GM12878 (cell line): ENCODE measurements around the gene GP2. TPM values are rescaled to one million over a fixed set of nuclear protein-coding genes. Genes with fewer than 3 reads are reported as not detected.

ENCODE experiments used
- ATAC-seq: fragments of 200-7000 bp; cut with Tn5 transposase; 3 replicates; pipeline ENCODE4 v1.9.1; 2020; ENCODE audit warnings: mild to moderate bottlenecking, moderate library complexity
- BruUV-seq: library from RNA; stranded (reverse); fragments of 400-500 nt; replicated peaks from 2 replicates; lab custom pipeline; 2021; lab: Mats Ljungman, UMichigan
- CTCF ChIA-PET: fragments of 300-600 bp; sonication (Branson Sonifier 250); formaldehyde crosslinking; extraction: SDS; loops from one replicate; lab custom pipeline; 2021; ENCODE audit warnings: inconsistent platforms; lab: Yijun Ruan, JAX
- POLR2A ChIA-PET: fragments of 350-600 bp; formaldehyde crosslinking; extraction: SDS; loops from one replicate; lab custom pipeline; 2021; ENCODE audit warnings: inconsistent platforms; lab: Charles Lee
- RAD21 ChIA-PET: fragments of 300-600 bp; sonication (Branson Sonifier 250); formaldehyde crosslinking; loops from one replicate; lab custom pipeline; 2023; ENCODE audit warnings: antibody characterized with exemption; ENCODE audit not compliant: unreplicated experiment; lab: Charles Lee
- SMC1A ChIA-PET: fragments of 300-600 bp; sonication (Branson Sonifier 250); formaldehyde crosslinking; loops from one replicate; lab custom pipeline; 2023; ENCODE audit not compliant: unreplicated experiment, uncharacterized antibody; lab: Charles Lee
- DNase-seq: peaks from one replicate; pipeline ENCODE4 v3.0.0-alpha.2; 2011; ENCODE audit warnings: low read depth, low spot score
- FAIRE-seq: peaks from 3 replicates; lab custom pipeline; 2011; peaks lifted over from hg19 to GRCh38; lab: Jason Lieb, UNC
- H2AFZ ChIP-seq: 2 replicates; pipeline ENCODE4 v1.6.0; 2011; ENCODE audit warnings: low read depth, low read length, control low read depth; ENCODE audit not compliant: control insufficient read depth
- H3K27ac ChIP-seq: 2 replicates; pipeline ENCODE4 v1.5.1; 2011; ENCODE audit warnings: control low read depth; ENCODE audit not compliant: control insufficient read depth, insufficient read depth
- H3K27me3 ChIP-seq, 2 experiments: replicated peaks in 1 of 2; 2 replicates each; pipeline versions ENCODE4 v1.6.0 to v1.6.1; 2011; ENCODE audit warnings: low read length in 1 of 2; ENCODE audit not compliant: control insufficient read depth in 2 of 2, insufficient read depth in 2 of 2
- H3K36me3 ChIP-seq, 2 experiments: 2 replicates each; pipeline ENCODE4 v1.5.1; 2011; ENCODE audit warnings: low read length in 1 of 2; ENCODE audit not compliant: control insufficient read depth in 2 of 2, insufficient read depth in 2 of 2
- H3K4me1 ChIP-seq: 2 replicates; pipeline ENCODE4 v1.6.1; 2011; ENCODE audit warnings: mild to moderate bottlenecking, low read length, moderate library complexity, mixed read lengths; ENCODE audit not compliant: control insufficient read depth, insufficient read depth
- H3K4me2 ChIP-seq: 2 replicates; pipeline ENCODE4 v1.6.0; 2011; ENCODE audit warnings: control low read depth; ENCODE audit not compliant: control insufficient read depth, insufficient read depth
- H3K4me3 ChIP-seq: fragments of 200-600 bp; sonication (generic); 2 replicates; pipeline ENCODE4 v1.5.1; 2016
- H3K79me2 ChIP-seq: 2 replicates; pipeline ENCODE4 v1.6.0; 2011; ENCODE audit warnings: low read length; ENCODE audit not compliant: control insufficient read depth, insufficient read depth
- H3K9ac ChIP-seq: 2 replicates; pipeline ENCODE4 v1.8.0; 2011; ENCODE audit warnings: low read length, control low read depth, mixed read lengths; ENCODE audit not compliant: control insufficient read depth, insufficient read depth
- H3K9me3 ChIP-seq: replicated peaks from 3 replicates; pipeline ENCODE4 v1.5.1; 2011; ENCODE audit warnings: mild to moderate bottlenecking, low read length; ENCODE audit not compliant: control insufficient read depth, insufficient read depth
- H4K20me1 ChIP-seq: 2 replicates; pipeline ENCODE4 v1.6.0; 2011; ENCODE audit not compliant: control insufficient read depth, insufficient read depth
- ATF7 ChIP-seq: fragments of 450-650 bp; IDR thresholded peaks from 2 replicates; pipeline ENCODE4 v1.6.1; 2016; ENCODE audit warnings: low read depth, mild to moderate bottlenecking
- CBX3 ChIP-seq: fragments of 200-600 bp; sonication (generic); IDR thresholded peaks from 2 replicates; pipeline ENCODE4 v1.6.1; 2016; ENCODE audit warnings: low read depth, borderline replicate concordance
- CEBPB ChIP-seq, 2 experiments: fragments of 150-350 bp in 1 of 2; IDR thresholded peaks; 2 replicates each; pipeline ENCODE4 v1.6.1; 2012 to 2014; ENCODE audit warnings: low read depth in 2 of 2, low read length in 2 of 2, borderline replicate concordance in 1 of 2, inconsistent platforms in 1 of 2
- CHD2 ChIP-seq: IDR thresholded peaks from 2 replicates; pipeline ENCODE4 v1.6.1; 2011; ENCODE audit warnings: low read depth, low read length, improper control_type of control experiment, borderline replicate concordance
- NFXL1 ChIP-seq: fragments of 450-650 bp; IDR thresholded peaks from 2 replicates; pipeline ENCODE4 v1.6.1; 2017; ENCODE audit warnings: antibody characterized with exemption, mild to moderate bottlenecking, borderline replicate concordance
- PAX8 ChIP-seq: fragments of 450-650 bp; IDR thresholded peaks from 2 replicates; pipeline ENCODE4 v1.6.1; 2017; ENCODE audit warnings: mild to moderate bottlenecking, moderate library complexity
- ZNF24 ChIP-seq: fragments of 450-650 bp; IDR thresholded peaks from 2 replicates; pipeline ENCODE4 v1.6.1; 2017; ENCODE audit warnings: antibody characterized with exemption, mild to moderate bottlenecking
- WGBS: methylation state at CpG from one replicate; pipeline ENCODE4 v1.1.6; 2016; ENCODE audit warnings: low lambda C conversion rate; ENCODE audit not compliant: insufficient replicate concordance, insufficient coverage; ENCODE audit errors: missing lambda C conversion rate; 5-methylcytosine and 5-hydroxymethylcytosine counted together
- in situ Hi-C: fragments of 300-500 bp; cut with MboI; formaldehyde crosslinking; loops from 9 replicates; pipeline ENCODE4 v1.14.3; 2018; ENCODE audit warnings: mixed read lengths
- intact Hi-C: fragments of 100-400 bp; cut with micrococcal nuclease; formaldehyde crosslinking; loops from one replicate; pipeline ENCODE4 v1.14.2; 2022; ENCODE audit not compliant: unreplicated experiment
- polyA plus RNA-seq, 11 experiments: library from polyadenylated mRNA; depleted of rRNA in 4 of 11; unstranded in 6 of 11; stranded (reverse) in 5 of 11; fragments of >200 nt; fragmentation: Nextera tagmentation in 4 of 11; fragmentation: Illumina TruSeq in 1 of 11; extraction: Ambion mirVana in 4 of 11; extraction: Trizol in 1 of 11; gene quantifications; 1 replicate in 1 of 11; 2 replicates in 10 of 11; pipeline versions ENCODE4 v1.2.1 to v1.2.3, GENCODE V29; 2011 to 2016; ENCODE audit warnings: inconsistent platforms in 2 of 11, missing spikeins in 2 of 11, low read depth in 1 of 11
- total RNA-seq, 4 experiments: library from RNA; depleted of rRNA in 3 of 4; stranded (reverse); fragments of >200 nt in 3 of 4; fragmentation: Illumina TruSeq in 1 of 4; extraction: Trizol in 1 of 4; gene quantifications; 2 replicates each; pipeline versions ENCODE4 v1.2.1 to v1.2.3, GENCODE V29; 2013 to 2021
- TF ChIP-seq, protein P1 (sequence below): IDR thresholded peaks from 2 replicates; pipeline ENCODE4 v1.6.1; 2012; ENCODE audit warnings: improper control_type of control experiment, low read depth, low read length; ENCODE audit not compliant: insufficient replicate concordance

Gene GP2
- total and polyA plus RNA-seq, 10 of the 15 experiments (the other 5 are each of a cell fraction or from before 2014, with no cell fraction given) = 6.9 TPM; not detected in 9

DNA sequence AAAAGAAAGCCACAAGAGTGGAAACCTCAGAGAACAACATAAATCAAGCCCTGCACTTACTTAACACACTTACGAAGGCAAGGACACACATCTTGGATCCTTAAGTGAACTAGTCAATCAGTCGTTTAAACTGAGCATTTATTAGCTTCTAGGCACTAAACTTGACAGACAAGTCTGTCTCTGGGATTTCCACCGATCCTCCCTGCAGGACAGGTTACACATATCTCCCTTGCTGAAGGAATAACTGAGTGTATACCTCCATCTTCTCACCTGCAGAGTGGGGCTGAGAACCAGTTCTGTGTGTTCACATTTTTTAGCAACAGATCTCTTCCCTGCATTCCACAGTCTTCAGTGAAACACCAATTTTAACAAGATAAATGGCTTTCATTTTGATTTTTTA lies 8.9 kb downstream of the GP2 start:
- H3K4me1 ChIP-seq = no peaks in the 10 kb centered on the region
- intact Hi-C loops = no loop called here
- TF ChIP-seq, protein P1, sequence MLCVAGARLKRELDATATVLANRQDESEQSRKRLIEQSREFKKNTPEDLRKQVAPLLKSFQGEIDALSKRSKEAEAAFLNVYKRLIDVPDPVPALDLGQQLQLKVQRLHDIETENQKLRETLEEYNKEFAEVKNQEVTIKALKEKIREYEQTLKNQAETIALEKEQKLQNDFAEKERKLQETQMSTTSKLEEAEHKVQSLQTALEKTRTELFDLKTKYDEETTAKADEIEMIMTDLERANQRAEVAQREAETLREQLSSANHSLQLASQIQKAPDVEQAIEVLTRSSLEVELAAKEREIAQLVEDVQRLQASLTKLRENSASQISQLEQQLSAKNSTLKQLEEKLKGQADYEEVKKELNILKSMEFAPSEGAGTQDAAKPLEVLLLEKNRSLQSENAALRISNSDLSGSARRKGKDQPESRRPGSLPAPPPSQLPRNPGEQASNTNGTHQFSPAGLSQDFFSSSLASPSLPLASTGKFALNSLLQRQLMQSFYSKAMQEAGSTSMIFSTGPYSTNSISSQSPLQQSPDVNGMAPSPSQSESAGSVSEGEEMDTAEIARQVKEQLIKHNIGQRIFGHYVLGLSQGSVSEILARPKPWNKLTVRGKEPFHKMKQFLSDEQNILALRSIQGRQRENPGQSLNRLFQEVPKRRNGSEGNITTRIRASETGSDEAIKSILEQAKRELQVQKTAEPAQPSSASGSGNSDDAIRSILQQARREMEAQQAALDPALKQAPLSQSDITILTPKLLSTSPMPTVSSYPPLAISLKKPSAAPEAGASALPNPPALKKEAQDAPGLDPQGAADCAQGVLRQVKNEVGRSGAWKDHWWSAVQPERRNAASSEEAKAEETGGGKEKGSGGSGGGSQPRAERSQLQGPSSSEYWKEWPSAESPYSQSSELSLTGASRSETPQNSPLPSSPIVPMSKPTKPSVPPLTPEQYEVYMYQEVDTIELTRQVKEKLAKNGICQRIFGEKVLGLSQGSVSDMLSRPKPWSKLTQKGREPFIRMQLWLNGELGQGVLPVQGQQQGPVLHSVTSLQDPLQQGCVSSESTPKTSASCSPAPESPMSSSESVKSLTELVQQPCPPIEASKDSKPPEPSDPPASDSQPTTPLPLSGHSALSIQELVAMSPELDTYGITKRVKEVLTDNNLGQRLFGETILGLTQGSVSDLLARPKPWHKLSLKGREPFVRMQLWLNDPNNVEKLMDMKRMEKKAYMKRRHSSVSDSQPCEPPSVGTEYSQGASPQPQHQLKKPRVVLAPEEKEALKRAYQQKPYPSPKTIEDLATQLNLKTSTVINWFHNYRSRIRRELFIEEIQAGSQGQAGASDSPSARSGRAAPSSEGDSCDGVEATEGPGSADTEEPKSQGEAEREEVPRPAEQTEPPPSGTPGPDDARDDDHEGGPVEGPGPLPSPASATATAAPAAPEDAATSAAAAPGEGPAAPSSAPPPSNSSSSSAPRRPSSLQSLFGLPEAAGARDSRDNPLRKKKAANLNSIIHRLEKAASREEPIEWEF = no peak
- TF ChIP-seq CEBPB (IDR thresholded peaks at IDR 0.05; ENCODE audit: borderline replicate concordance in 1 of 2, low read depth in 2 of 2, low read length in 2 of 2) = no peak
- TF ChIP-seq CHD2 = no peak
- no peak for TF ChIP-seq ZNF24
- TF ChIP-seq CBX3 = no peak
- TF ChIP-seq PAX8 = no peak
- TF ChIP-seq NFXL1 = no peak
- TF ChIP-seq ATF7 = no peak
- no peaks in the 10 kb centered on the region for H4K20me1 ChIP-seq
- ChIA-PET RAD21 (no interaction called here), SMC1A (no interaction called here), POLR2A (no interaction called here), CTCF (no interaction called here)
- in situ Hi-C loops = no loop called here
- no peaks in the 10 kb centered on the region for H3K9me3 ChIP-seq
- ATAC-seq (no peak), DNase-seq (no peak), FAIRE-seq (no peak)
- no peaks in the 10 kb centered on the region for H3K36me3 ChIP-seq
- no peak overlapping the region for H3K4me2 ChIP-seq
- H3K27ac ChIP-seq = no peak overlapping the region
- no peaks in the 10 kb centered on the region for H3K79me2 ChIP-seq
- H3K27me3 ChIP-seq = no peaks in the 10 kb centered on the region
- H3K4me3 ChIP-seq = no peak overlapping the region
- no peak overlapping the region for H2AFZ ChIP-seq
- no peak overlapping the region for H3K9ac ChIP-seq
- no TSS peak for BruUV-seq
- WGBS = 20% methylated on average over 3 of the region's 3 CpGs
